Measurements from ENCODE around the gene CCDC74B. TPM values are rescaled to one million over a fixed set of nuclear protein-coding genes. Genes with fewer than 3 reads are reported as not detected.
"Not testable (repeated sequence)": the region's sequence is repeated elsewhere in the genome, so short reads cannot be mapped to it uniquely, and the experiment has no call there.

The CCDC74B gene
- 18.9 TPM for polyA plus RNA-seq (2013, experiment 1 of 2)
- 17.9 TPM for polyA plus RNA-seq (2013, experiment 2 of 2)

- not testable (repeated sequence) for H3K14ac ChIP-seq (ENCODE audit: low read length); H3K4ac ChIP-seq (ENCODE audit: low read length); H2BK5ac ChIP-seq (ENCODE audit: low read length); H2BK120ac ChIP-seq (ENCODE audit: low read depth, low read length); H3K23ac ChIP-seq (ENCODE audit: low read depth, low read length, poor library complexity); H3K36me3 ChIP-seq (replicated peaks in 1 of 2; ENCODE audit: control insufficient read depth in 2 of 2, insufficient read depth in 2 of 2, low read length in 2 of 2); H2AK5ac ChIP-seq (ENCODE audit: low read depth, low read length); H3K18ac ChIP-seq (ENCODE audit: low read length); H3K79me1 ChIP-seq (ENCODE audit: low read depth, low read length); H4K8ac ChIP-seq (ENCODE audit: low read depth, low read length); H3K27ac ChIP-seq (replicated peaks; ENCODE audit: low read length); H4K91ac ChIP-seq (ENCODE audit: low read depth, low read length, poor library complexity); H3K9me3 ChIP-seq (replicated peaks in 1 of 2; ENCODE audit: control insufficient read depth in 2 of 2, insufficient read depth in 1 of 2, low read depth in 1 of 2, low read length in 2 of 2); H3K4me1 ChIP-seq (ENCODE audit: control insufficient read depth in 2 of 2, insufficient read depth in 1 of 2, low read depth in 1 of 2, low read length in 2 of 2); H3K9ac ChIP-seq (ENCODE audit: low read depth, low read length, poor library complexity); H3K27me3 ChIP-seq (ENCODE audit: control insufficient read depth in 3 of 3, insufficient read depth in 3 of 3, low read depth in 1 of 3, low read length in 3 of 3); H2BK15ac ChIP-seq (ENCODE audit: low read length); H2BK12ac ChIP-seq (ENCODE audit: low read length)
- peak; percentile 44 for DNase-seq (ENCODE audit: low spot score)
- Histone ChIP-seq H3K4me2 (ENCODE audit: insufficient read depth, low read length, poor library complexity, severe bottlenecking) (peak within 1 kb of the TSS; percentile 37), H3K4me3 (ENCODE audit: low read length in 2 of 2) (peak within 1 kb of the TSS; percentile 33 to 73), H2AFZ (ENCODE audit: low read length) (peak within 1 kb of the TSS; percentile 89)
- WGBS, 2 donors (ENCODE audit: extremely low coverage in 2 of 2, insufficient read length in 2 of 2, insufficient replicate concordance in 1 of 2), result no CpG with 5 or more reads among the region's 30 CpGs
Measured at GRCh38 chr2:130145006-130145414, at the start of gene CCDC74B. Gene CCDC74B, minus strand, starts transcription at chr2:130145112. Its CDS starts 116 bp downstream, at chr2:130144996.

- not testable (repeated sequence) for H2AFZ ChIP-seq (ENCODE audit: low read length); H3K18ac ChIP-seq (ENCODE audit: low read length); H3K23ac ChIP-seq (ENCODE audit: low read depth, low read length, poor library complexity); H4K91ac ChIP-seq (ENCODE audit: low read depth, low read length, poor library complexity); H3K79me1 ChIP-seq (ENCODE audit: low read depth, low read length); H3K4me1 ChIP-seq (ENCODE audit: control insufficient read depth in 2 of 2, insufficient read depth in 1 of 2, low read depth in 1 of 2, low read length in 2 of 2); H3K9ac ChIP-seq (ENCODE audit: low read depth, low read length, poor library complexity); H2BK120ac ChIP-seq (ENCODE audit: low read depth, low read length); H2BK5ac ChIP-seq (ENCODE audit: low read length); H3K4me2 ChIP-seq (ENCODE audit: insufficient read depth, low read length, poor library complexity, severe bottlenecking); H4K8ac ChIP-seq (ENCODE audit: low read depth, low read length); DNase-seq (ENCODE audit: low spot score); H3K36me3 ChIP-seq (replicated peaks in 1 of 2; ENCODE audit: control insufficient read depth in 2 of 2, insufficient read depth in 2 of 2, low read length in 2 of 2); H3K4me3 ChIP-seq (ENCODE audit: low read length in 2 of 2); H3K14ac ChIP-seq (ENCODE audit: low read length); H3K27me3 ChIP-seq (ENCODE audit: control insufficient read depth in 3 of 3, insufficient read depth in 3 of 3, low read depth in 1 of 3, low read length in 3 of 3); H2BK12ac ChIP-seq (ENCODE audit: low read length); H2AK5ac ChIP-seq (ENCODE audit: low read depth, low read length); H2BK15ac ChIP-seq (ENCODE audit: low read length); H3K9me3 ChIP-seq (replicated peaks in 1 of 2; ENCODE audit: control insufficient read depth in 2 of 2, insufficient read depth in 1 of 2, low read depth in 1 of 2, low read length in 2 of 2); H3K4ac ChIP-seq (ENCODE audit: low read length); H3K27ac ChIP-seq (replicated peaks; ENCODE audit: low read length)
- no CpG with 5 or more reads among the region's 22 CpGs for WGBS, 2 donors (ENCODE audit: extremely low coverage in 2 of 2, insufficient read length in 2 of 2, insufficient replicate concordance in 1 of 2)
Measured at GRCh38 chr2:130193824-130194223, 48.9 kb upstream of the CCDC74B start.

DNA sequence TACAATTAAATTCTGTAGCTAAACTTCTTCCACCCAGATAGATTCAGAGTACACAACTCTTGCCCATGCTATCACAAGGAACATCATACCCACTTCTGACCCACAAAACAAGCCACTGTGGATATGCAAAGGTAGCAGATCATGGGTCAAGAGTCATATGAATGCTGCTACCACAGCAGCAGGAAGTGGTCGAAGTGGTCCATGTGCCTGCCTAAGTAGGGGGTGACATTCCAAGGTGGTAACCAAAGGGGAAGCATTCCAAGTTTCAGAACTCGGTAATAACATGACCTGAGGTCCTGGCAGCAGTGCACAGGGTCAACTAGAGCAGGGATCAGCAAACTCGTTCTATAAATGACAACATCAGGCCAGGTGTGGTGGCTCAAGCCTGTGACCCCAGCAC is 47.5 kb upstream of the CCDC74B start:
- H3K4ac ChIP-seq (ENCODE audit: low read length); H4K91ac ChIP-seq (ENCODE audit: low read depth, low read length, poor library complexity); H2BK15ac ChIP-seq (ENCODE audit: low read length); H3K18ac ChIP-seq (ENCODE audit: low read length); H3K79me1 ChIP-seq (ENCODE audit: low read depth, low read length); H3K4me3 ChIP-seq (ENCODE audit: low read length in 2 of 2); H3K27ac ChIP-seq (replicated peaks; ENCODE audit: low read length); H3K23ac ChIP-seq (ENCODE audit: low read depth, low read length, poor library complexity); H3K9ac ChIP-seq (ENCODE audit: low read depth, low read length, poor library complexity); H3K36me3 ChIP-seq (replicated peaks in 1 of 2; ENCODE audit: control insufficient read depth in 2 of 2, insufficient read depth in 2 of 2, low read length in 2 of 2); H2BK12ac ChIP-seq (ENCODE audit: low read length); H4K8ac ChIP-seq (ENCODE audit: low read depth, low read length); H3K27me3 ChIP-seq (ENCODE audit: control insufficient read depth in 3 of 3, insufficient read depth in 3 of 3, low read depth in 1 of 3, low read length in 3 of 3); H2AK5ac ChIP-seq (ENCODE audit: low read depth, low read length); H3K14ac ChIP-seq (ENCODE audit: low read length); H2BK5ac ChIP-seq (ENCODE audit: low read length); H2BK120ac ChIP-seq (ENCODE audit: low read depth, low read length); DNase-seq (ENCODE audit: low spot score); H3K4me1 ChIP-seq (ENCODE audit: control insufficient read depth in 2 of 2, insufficient read depth in 1 of 2, low read depth in 1 of 2, low read length in 2 of 2); H3K4me2 ChIP-seq (ENCODE audit: insufficient read depth, low read length, poor library complexity, severe bottlenecking); H2AFZ ChIP-seq (ENCODE audit: low read length); H3K9me3 ChIP-seq (replicated peaks in 1 of 2; ENCODE audit: control insufficient read depth in 2 of 2, insufficient read depth in 1 of 2, low read depth in 1 of 2, low read length in 2 of 2): not testable (repeated sequence)
- no CpG with 5 or more reads among the region's 3 CpGs for WGBS, 2 donors (ENCODE audit: extremely low coverage in 2 of 2, insufficient read length in 2 of 2, insufficient replicate concordance in 1 of 2)

GRCh38 chr2:130191319-130191718 is 46.4 kb upstream of the CCDC74B start:
- H3K4ac ChIP-seq (ENCODE audit: low read length); H3K23ac ChIP-seq (ENCODE audit: low read depth, low read length, poor library complexity); H3K4me2 ChIP-seq (ENCODE audit: insufficient read depth, low read length, poor library complexity, severe bottlenecking); H2BK15ac ChIP-seq (ENCODE audit: low read length); H3K18ac ChIP-seq (ENCODE audit: low read length); H3K27me3 ChIP-seq (ENCODE audit: control insufficient read depth in 3 of 3, insufficient read depth in 3 of 3, low read depth in 1 of 3, low read length in 3 of 3); H2BK12ac ChIP-seq (ENCODE audit: low read length); H3K27ac ChIP-seq (replicated peaks; ENCODE audit: low read length); H2BK120ac ChIP-seq (ENCODE audit: low read depth, low read length); H3K9ac ChIP-seq (ENCODE audit: low read depth, low read length, poor library complexity); H3K4me3 ChIP-seq (ENCODE audit: low read length in 2 of 2); H3K9me3 ChIP-seq (replicated peaks in 1 of 2; ENCODE audit: control insufficient read depth in 2 of 2, insufficient read depth in 1 of 2, low read depth in 1 of 2, low read length in 2 of 2); H2BK5ac ChIP-seq (ENCODE audit: low read length); H2AFZ ChIP-seq (ENCODE audit: low read length); H3K79me1 ChIP-seq (ENCODE audit: low read depth, low read length); H3K4me1 ChIP-seq (ENCODE audit: control insufficient read depth in 2 of 2, insufficient read depth in 1 of 2, low read depth in 1 of 2, low read length in 2 of 2); H4K91ac ChIP-seq (ENCODE audit: low read depth, low read length, poor library complexity); H2AK5ac ChIP-seq (ENCODE audit: low read depth, low read length); DNase-seq (ENCODE audit: low spot score); H3K36me3 ChIP-seq (replicated peaks in 1 of 2; ENCODE audit: control insufficient read depth in 2 of 2, insufficient read depth in 2 of 2, low read length in 2 of 2); H4K8ac ChIP-seq (ENCODE audit: low read depth, low read length); H3K14ac ChIP-seq (ENCODE audit: low read length): not testable (repeated sequence)
- no CpG with 5 or more reads among the region's 6 CpGs for WGBS, 2 donors (ENCODE audit: extremely low coverage in 2 of 2, insufficient read length in 2 of 2, insufficient replicate concordance in 1 of 2)
